CD4-positive, alpha-beta T cell treated with Interleukin-15 for 4 hours (primary cell): ENCODE data around the gene TMEM38A.
"Not testable (repeated sequence)": the region's sequence is repeated elsewhere in the genome, so short reads cannot be mapped to it uniquely, and the experiment has no call there.

Experiments
- DNase-seq: peaks from one replicate; pipeline ENCODE4 v3.0.0-alpha.2; 2020; ENCODE audit warnings: low spot score

Gene TMEM38A

GRCh38 chr19:16677055-16677454, 16.1 kb downstream of the TMEM38A start:
- DNase-seq = no peak

DNA sequence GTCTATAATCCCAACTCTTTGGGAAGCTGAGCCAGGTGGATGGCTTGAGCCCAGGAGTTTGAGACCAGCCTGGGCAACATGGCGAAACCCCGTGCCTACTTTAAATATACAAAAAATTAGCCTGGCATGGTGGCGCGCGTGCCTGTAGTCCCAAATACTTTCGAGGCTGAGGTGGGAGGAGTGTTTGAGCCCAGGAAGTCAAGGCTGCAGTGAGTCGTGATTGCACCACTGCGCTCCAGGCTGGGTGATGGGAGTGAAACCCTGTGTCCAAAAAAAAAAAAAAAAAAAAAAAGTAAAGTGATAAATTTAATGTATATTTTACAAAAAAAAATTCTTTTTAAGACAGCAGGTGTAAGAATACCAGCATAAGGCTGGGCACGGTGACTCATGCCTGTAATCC, 17.6 kb downstream of the TMEM38A start:
- no peak for DNase-seq

DNA sequence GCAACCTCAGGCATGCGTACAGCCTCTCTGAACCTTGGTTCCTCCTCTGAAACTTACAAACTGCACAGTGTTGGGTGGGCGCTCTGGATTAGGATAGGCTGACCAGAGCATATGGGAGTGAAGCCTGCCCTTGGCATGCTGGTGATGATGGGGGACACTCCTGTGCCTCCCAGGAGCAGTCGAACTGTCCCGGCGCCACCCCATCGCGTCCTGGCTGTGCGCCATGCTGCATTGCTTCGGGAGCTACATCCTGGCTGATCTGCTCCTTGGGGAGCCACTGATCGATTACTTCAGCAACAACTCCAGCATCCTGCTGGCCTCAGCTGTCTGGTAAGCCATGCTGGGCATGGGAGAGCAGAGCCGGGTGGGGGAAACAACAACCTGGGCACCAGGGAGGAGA, 18.9 kb downstream of the TMEM38A start:
- DNase-seq = no peak

DNA sequence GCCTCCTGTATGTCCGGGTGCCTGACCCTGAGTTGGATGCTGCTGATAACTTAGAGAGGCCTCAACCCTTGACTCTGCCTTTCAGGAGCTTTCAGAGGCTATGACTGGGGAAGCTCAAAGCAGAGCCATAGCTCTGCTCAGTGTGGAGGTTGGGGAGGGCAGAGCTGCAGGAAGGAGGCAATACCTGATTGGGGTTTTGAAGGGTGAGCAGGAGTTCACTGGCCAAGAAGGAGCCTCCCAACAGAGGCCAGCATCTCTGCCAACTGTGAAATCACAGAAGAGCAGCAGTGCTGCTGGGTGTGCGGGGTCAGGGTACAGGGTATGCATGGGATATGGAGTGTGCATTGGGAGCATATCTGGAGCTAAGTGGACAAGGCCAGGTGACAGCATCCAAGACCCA, 21.6 kb downstream of the TMEM38A start:
- no peak for DNase-seq

DNA sequence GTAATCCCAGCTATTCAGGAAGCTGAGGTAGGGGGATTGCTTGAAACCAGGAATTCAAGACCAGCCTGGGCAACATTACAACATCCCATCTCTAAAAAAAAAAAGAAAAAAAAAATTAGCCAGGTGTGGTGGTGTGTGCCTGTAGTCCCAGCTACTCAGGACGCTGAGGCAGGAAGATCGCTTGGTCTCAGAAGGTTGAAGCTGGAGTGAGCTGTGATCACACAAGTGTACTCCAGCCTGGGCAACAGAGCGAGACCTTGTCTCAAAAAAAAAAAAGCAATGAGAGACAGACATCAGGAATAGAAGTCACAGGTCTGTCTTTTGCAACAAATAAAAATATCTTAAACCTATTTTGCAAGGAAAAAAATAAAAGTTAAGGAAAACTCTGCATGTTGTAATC, 23.3 kb downstream of the TMEM38A start:
- no peak for DNase-seq

- DNase-seq = no peak
Observed at GRCh38 chr19:16688084-16688483, 27.1 kb downstream of the TMEM38A start.

DNA sequence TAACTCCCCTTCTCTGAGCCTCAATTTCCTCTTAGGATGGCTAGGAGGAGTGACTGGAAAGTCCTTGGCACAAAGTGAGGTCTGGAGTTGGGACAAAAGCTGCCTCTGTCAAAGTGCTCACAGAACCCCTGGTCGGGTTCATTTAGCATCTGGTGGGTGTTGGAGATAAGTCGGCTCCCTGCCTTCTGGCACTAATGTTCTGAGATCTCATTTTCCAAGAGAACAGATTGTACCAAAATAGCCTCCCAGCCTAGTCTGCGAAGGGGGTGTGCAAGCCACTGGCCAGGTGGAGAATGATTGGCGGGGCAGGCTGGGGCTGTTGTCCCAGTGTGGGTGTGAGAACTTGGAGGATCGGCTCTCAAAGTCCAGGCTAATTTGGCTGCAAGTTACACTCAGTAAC, 38.0 kb downstream of the TMEM38A start:
- no peak for DNase-seq

- DNase-seq = no peak
Observed at GRCh38 chr19:16702123-16702522, 41.2 kb downstream of the TMEM38A start.

GRCh38 chr19:16703677-16704076, 42.7 kb downstream of the TMEM38A start:
- no peak for DNase-seq

- DNase-seq = not testable (repeated sequence)
Observed at GRCh38 chr19:16710870-16711269, 49.9 kb downstream of the TMEM38A start.

GRCh38 chr19:16712295-16712694, 51.4 kb downstream of the TMEM38A start:
- DNase-seq = not testable (repeated sequence)

- DNase-seq = peak; percentile 32
Observed at GRCh38 chr19:16714702-16715287, 53.9 kb downstream of the TMEM38A start.

DNA sequence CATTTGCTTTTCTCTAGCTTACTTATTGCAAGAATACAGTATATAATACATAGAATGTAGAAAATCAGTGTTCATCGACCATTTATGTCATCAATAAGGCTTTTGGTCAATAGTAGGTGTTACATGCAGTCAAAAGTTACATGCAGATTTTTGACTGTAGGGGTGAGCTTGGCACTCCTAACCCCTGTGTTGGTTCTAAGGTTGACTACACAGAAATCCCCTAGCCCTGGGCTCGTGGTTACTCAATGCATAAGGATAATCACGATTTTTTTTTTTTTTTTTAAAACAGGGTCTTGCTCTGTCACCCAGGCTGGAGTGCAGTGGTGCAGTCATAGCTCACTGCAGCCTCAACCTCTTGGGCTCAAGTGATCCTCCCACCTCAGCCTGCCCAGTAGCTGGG, 54.7 kb downstream of the TMEM38A start:
- no peak for DNase-seq

DNA sequence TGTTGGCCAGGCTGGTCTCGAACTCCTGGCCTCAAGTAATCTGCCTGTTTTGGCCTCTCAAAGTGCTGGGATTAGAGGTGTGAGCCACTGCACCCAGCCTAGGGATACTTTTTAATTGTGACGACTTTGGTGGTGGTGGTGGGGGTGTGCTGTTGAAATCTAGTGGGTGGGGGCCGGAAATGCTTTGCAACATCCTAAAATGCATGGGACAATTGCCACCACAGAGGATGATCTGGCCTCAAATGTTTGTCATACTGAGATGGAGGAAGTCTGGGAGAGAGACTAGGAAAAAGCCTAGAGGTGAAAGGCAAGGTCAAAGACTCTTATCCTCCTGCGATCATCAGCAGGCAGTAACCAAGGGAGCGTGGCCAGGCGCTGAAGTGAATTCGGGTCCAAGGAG, 60.1 kb downstream of the TMEM38A start:
- no peak for DNase-seq

GRCh38 chr19:16722591-16722990, 61.7 kb downstream of the TMEM38A start:
- DNase-seq = no peak

GRCh38 chr19:16726916-16727315, 66.0 kb downstream of the TMEM38A start:
- no peak for DNase-seq

GRCh38 chr19:16735650-16736266, 74.8 kb downstream of the TMEM38A start:
- DNase-seq = not testable (repeated sequence)

DNA sequence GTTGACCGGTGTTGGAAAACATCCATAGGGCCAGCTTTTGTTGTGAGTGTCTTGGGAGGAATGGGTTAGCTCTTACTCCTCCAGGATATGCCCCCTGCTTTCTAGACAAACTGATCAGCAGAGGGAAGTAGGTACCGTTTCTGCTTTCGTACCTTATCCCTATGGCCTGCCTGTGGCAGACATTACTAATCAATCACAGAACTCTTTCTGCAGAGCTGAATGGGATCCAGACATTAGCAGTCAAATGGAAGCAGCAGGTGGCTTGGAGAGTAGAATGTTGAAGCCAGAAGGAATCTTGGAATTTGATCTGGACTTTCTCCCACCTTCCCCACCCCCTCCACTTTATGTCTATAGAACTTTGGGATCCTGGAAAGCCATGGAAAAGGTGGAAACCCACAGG, 75.8 kb downstream of the TMEM38A start:
- no peak for DNase-seq

DNA sequence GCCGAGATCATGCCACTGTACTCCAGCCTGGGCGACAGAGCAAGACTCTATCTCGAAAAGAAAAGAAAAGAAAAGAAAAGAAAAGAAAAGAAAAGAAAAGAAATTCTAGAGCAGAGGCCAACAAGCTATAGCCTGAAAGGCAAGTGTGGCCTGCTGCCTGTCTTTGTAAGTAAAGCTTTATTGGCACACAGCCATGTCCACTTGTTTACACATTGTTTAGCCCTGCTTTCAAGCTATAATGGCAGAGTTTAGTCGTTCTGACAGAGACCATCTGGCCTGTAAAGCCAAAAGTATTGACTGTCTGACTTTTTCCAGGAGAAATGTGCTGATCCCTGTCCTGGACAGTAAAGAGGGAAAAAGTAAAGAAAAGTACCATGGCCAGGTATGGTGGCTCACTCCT, 77.0 kb downstream of the TMEM38A start:
- DNase-seq = no peak

DNA sequence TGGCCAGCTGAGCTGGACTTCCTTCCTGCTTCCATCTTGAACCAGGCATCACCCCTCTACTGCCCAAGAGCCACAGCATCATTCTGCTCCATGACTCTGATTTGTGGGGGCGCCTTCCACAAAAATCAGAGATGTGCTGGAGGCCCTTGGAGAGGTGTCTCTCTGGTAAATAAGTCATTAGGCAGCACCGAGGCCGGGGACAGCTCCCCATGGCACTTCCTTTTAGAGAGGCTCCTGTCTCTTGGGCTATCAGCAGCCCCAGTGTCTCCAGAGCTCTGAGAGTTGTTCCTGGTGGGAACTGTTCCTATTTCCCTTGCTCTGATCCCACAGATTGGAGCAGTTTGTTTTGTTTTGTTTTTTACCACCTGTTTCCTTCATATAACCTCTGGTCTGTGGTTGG, 78.6 kb downstream of the TMEM38A start:
- DNase-seq = no peak
